OCI-LY1 (cell line): Measurements from ENCODE around the gene ZCCHC3.

Experiments used
- CTCF ChIP-seq: fragments of 200-600 bp; sonication (generic), shearing (Covaris generic); IDR thresholded peaks from 2 replicates; pipeline ENCODE4 v1.5.1; 2017; ENCODE audit warnings: mild to moderate bottlenecking, antibody characterized with exemption, low read length, moderate library complexity, mixed read lengths
- EZH2 ChIP-seq: fragments of 200-600 bp; sonication (generic), shearing (Covaris generic); IDR thresholded peaks from 2 replicates; pipeline ENCODE4 v1.8.0; 2017; ENCODE audit warnings: borderline replicate concordance, mixed run types, mild to moderate bottlenecking, antibody characterized with exemption, low read length, moderate library complexity, mixed read lengths

GRCh38 chr20:324177-325044 lies 27.0 kb downstream of the ZCCHC3 start:
- TF ChIP-seq EZH2 (no peak), CTCF (peak; percentile 36; the same call in 1 of the 2 replicates)
